ENCODE measurements around the gene APOLD1. TPM values are rescaled to one million over a fixed set of nuclear protein-coding genes. Genes with fewer than 3 reads are reported as not detected.
"Not testable (repeated sequence)": the region's sequence is repeated elsewhere in the genome, so short reads cannot be mapped to it uniquely, and the experiment has no call there.

The APOLD1 gene
- polyA plus RNA-seq, 6 donors from 2014 or later = 0.51 to 2.0 (median 1.1) TPM; not detected in 1

DNA sequence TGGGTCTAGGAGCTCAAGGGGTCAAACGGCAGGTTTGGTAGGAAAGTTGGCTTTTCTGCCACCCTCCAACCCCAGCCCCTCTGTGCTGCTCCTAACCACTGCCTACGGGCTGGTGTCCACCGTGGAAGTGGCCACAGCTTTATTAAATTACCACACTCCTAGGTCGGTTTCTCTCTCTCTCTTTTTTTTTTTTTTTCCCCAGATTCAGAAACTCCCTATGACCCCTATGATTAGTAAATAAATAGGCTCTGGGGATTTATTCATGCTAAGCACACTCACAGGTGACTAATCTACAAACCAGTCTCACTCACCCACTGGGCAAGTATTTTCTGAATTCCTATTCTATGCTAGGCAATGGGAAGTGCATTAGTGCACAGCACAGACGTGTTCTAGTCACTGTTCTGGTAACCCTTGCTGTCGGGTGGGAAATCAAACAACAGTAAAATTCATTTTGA, 19.0 kb downstream of the APOLD1 start:
- Mint-ChIP-seq H3K4me3 (peak overlapping the region in 1 of 8 donors; percentile 19), H3K9me3 (no peaks in the 10 kb centered on the region), H3K27me3 (no peaks in the 10 kb centered on the region), H3K4me1 (peaks cover 37 to 53% (median 52%) of the 10 kb centered on the region in 3 donors), H3K27ac (peak overlapping the region in 5 of 6 donors; percentile 57 to 100 (median 82)), H3K36me3 (no peaks in the 10 kb centered on the region)
- ATAC-seq (ENCODE audit: low read depth in 2 of 2) = no peak
- DNase-seq = no peak

DNA sequence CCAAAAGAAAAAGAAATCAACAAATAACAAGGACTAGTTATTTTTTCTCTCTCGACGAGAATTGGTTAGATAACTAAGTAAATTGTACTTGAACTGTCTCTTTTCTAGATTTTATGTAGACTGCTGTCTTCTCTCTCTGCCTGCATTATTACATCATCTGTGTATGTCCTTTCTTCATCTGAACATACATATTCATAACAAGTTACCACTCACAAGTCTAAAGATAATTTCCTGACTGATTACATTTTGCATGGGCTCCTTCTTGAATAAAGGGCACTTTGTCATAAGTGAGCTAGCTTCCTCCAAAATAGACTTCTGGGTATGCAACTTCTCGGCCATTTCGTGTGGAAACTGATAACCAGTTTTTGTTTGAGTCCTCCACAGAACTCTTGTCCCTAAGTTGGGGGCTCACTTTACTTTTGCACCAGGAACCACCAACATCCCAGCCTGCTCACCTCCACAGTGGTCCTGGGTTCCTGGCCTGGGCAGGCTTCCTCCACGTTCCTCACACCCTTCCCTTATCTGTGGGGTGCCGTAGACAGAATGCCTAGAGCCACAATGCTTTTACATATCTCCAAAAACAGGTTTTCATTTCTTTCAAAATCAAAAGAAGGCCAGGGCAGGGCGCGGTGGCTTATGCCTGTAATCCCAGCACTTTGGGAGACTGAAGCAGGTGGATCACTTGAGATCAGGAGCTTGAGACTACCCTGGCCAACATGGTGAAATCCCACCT, 21.5 kb downstream of the APOLD1 start:
- H3K4me1 Mint-ChIP-seq = peaks cover 41 to 57% (median 52%) of the 10 kb centered on the region in 3 donors
- H3K27me3 Mint-ChIP-seq = no peaks in the 10 kb centered on the region
- ATAC-seq (ENCODE audit: low read depth in 2 of 2) = no peak
- H3K27ac Mint-ChIP-seq = peak overlapping the region; percentile 98 to 100 (median 99)
- H3K9me3 Mint-ChIP-seq = no peaks in the 10 kb centered on the region
- H3K4me3 Mint-ChIP-seq = peak overlapping the region in 5 of 8 donors; percentile 29 to 78 (median 44)
- no peaks in the 10 kb centered on the region for H3K36me3 Mint-ChIP-seq
- no peak for DNase-seq

DNA sequence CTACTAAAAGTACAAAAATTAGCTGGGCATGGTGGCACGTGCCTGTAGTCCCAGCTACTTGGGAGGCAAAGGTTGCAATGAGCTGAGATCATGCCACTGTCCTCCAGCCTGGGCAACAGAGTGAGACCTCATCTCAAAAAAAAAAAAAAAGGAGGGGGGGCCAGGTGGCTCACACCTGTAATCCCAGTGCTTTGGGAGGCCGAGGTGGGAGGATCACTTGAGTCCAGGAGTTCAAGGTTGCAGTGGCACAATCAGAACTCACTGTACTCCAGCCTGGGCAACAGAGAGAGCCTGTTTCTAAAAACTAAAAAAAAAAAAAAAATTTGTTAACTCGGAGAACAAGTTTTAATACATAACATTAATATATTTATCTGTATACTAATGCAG, 22.1 kb downstream of the APOLD1 start:
- H3K36me3 Mint-ChIP-seq; DNase-seq; H3K9me3 Mint-ChIP-seq; ATAC-seq (ENCODE audit: low read depth in 2 of 2); H3K27me3 Mint-ChIP-seq: not testable (repeated sequence)
- H3K27ac Mint-ChIP-seq = peak overlapping the region; percentile 98 to 100 (median 99)
- H3K4me1 Mint-ChIP-seq = peaks cover 36 to 53% (median 46%) of the 10 kb centered on the region in 3 donors
- H3K4me3 Mint-ChIP-seq = peak overlapping the region in 5 of 8 donors; percentile 32 to 90 (median 47)

DNA sequence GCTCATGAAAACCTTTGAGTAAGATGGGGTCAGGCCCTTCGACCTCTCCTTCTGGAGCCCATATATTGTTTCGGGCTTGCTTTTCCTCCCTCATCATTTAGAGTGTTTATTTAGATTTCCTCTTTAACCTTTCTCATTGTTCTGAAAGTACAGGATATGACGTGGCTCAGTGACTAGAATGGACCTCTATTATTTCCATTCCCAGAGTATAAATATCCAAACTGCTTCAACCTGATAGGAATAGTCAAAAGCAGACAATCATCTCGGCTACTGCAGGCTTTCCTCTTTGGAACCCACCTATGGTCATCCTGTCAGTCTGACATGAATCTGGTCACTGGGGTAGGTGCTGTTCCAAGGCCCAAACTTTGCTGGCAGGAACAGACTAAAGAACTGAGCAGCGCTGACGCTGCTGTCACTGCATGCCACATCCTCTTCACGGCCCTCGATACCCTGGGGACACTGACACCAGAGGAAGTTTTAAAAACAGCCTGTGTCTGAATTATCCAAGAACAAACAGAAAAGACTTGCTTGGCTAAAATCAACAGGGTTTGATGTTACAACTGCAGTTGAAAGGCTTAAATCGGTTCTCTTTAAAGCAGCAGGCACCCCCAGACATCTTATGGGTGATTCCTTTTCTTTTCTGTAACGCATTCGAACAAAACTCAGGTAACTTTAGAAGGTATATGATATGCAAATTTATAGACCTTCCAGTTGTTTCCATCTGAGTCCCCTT, 22.7 kb downstream of the APOLD1 start:
- no peaks in the 10 kb centered on the region for H3K9me3 Mint-ChIP-seq
- peaks cover 39 to 58% (median 46%) of the 10 kb centered on the region in 3 donors for H3K4me1 Mint-ChIP-seq
- H3K36me3 Mint-ChIP-seq = no peaks in the 10 kb centered on the region
- H3K27me3 Mint-ChIP-seq = no peaks in the 10 kb centered on the region
- ATAC-seq (ENCODE audit: low read depth in 2 of 2) (peak; percentile 84 to 85), DNase-seq (peak; percentile 87)
- peak overlapping the region; percentile 98 to 100 (median 99) for H3K27ac Mint-ChIP-seq
- H3K4me3 Mint-ChIP-seq = peak overlapping the region; percentile 44 to 92 (median 80)

DNA sequence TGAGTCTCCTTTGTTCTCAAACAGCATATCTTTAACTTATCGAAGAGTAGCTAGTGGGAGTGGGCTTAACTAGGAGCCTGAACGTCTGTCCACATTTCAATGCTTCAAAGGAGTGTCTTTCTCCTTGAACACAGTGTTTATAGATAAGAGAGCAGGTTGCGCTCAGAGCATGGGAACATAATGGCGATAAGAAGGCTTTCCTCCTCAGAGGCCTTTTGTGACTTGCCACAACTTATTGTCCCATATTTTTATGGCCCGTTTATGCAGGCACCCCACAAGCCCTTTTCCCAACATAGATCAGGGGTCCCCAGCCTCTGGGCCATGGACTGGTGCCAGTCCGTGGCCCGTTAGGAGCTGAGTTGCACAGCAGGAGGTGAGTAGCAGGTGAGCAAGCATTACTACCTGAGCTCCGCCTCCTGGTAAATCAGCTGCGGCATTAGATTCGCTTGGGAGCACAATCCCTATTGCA, 25.1 kb downstream of the APOLD1 start:
- Mint-ChIP-seq H3K4me3 (no peak overlapping the region), H3K9me3 (no peaks in the 10 kb centered on the region), H3K36me3 (peaks cover 2 to 5% of the 10 kb centered on the region in 2 donors), H3K4me1 (peaks cover 53 to 68% (median 63%) of the 10 kb centered on the region in 3 donors), H3K27me3 (no peaks in the 10 kb centered on the region), H3K27ac (peak overlapping the region in 4 of 6 donors; percentile 38 to 98 (median 74))
- ATAC-seq (ENCODE audit: low read depth in 2 of 2) = no peak
- no peak for DNase-seq

DNA sequence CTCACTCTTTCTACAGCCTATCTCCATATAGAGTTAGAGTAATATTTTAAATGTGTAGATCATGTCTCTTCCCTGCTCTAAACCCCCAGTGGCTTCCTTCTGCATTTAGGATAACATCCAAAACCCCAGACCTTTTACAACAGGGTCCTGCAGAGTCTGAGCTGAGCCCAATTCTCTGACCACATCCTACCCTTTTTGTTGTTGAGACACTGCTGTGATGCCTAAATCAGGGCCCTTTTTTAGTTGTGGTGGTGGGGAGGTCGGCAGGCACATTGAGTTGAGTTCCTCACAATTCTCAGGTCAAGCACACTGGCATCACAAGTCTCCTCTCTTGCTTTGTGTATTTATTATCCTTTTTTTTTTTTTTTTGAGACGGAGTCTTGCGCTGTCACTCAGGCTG, 25.9 kb downstream of the APOLD1 start:
- Mint-ChIP-seq H3K4me3 (peak overlapping the region in 1 of 8 donors; percentile 16), H3K27me3 (no peaks in the 10 kb centered on the region), H3K9me3 (no peaks in the 10 kb centered on the region), H3K27ac (peak overlapping the region in 1 of 6 donors; percentile 80), H3K4me1 (peaks cover 55 to 69% (median 64%) of the 10 kb centered on the region in 3 donors), H3K36me3 (peaks cover 8 to 9% of the 10 kb centered on the region in 2 donors)
- no peak for DNase-seq
- no peak for ATAC-seq (ENCODE audit: low read depth in 2 of 2)

DNA sequence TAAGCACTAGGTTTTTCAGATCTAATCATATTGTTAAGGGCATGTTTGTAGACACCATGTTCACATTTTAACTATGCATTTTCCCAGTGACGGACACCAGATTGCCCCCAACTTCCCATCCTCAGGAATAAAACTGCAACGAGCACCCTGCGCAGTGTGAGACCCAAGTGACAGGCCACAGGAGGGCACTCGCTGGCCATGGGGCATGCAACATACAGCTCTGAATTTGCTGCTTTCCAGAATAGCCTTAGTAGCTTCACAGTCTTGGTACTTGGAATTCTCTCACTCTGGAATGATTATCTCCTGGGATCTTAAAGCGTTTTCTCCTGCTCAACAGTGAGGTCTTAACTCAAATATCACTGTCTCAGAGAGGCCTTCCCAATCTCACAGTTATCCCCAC, 26.7 kb downstream of the APOLD1 start:
- peaks cover 8 to 9% of the 10 kb centered on the region in 2 donors for H3K36me3 Mint-ChIP-seq
- peak overlapping the region in 1 of 6 donors; percentile 24 for H3K27ac Mint-ChIP-seq
- peak overlapping the region in 2 of 8 donors; percentile 73 to 97 for H3K4me3 Mint-ChIP-seq

DNA sequence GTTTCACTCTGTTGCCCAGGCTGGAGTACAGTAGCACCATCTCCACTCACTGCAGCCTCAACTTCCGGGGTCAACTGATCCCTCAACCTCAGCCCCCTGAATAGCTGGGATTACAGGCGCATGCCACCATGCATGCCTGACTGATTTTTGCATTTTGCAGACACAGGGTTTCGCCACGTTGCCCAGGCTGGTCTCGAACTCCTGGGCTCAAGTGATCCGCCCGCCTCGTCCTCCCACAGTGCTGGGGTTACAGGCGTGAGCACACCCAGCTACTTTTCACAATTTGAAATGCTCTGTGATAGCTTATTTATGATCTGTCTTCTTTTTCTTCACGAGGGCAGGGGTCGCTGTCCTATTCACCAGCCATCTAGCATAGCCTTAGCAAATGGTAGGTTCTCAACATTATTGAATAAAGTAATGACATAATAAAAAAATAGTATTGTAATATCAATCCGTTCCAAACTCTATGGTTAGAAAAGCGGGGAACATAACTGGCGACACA, 27.2 kb downstream of the APOLD1 start:
- Mint-ChIP-seq H3K36me3 (peaks cover 8 to 9% of the 10 kb centered on the region in 2 donors), H3K4me3 (peak overlapping the region; percentile 88 to 98 (median 95)), H3K4me1 (peaks cover 55 to 65% (median 57%) of the 10 kb centered on the region in 3 donors), H3K9me3 (no peaks in the 10 kb centered on the region), H3K27ac (peak overlapping the region in 5 of 6 donors; percentile 96 to 98 (median 98)), H3K27me3 (no peaks in the 10 kb centered on the region)
- ATAC-seq (ENCODE audit: low read depth in 2 of 2) (no peak), DNase-seq (no peak)

More for the DNA sequence above, 26.7 kb downstream of the APOLD1 start:
- no peak for DNase-seq
- H3K27me3 Mint-ChIP-seq = no peaks in the 10 kb centered on the region
- H3K9me3 Mint-ChIP-seq = no peaks in the 10 kb centered on the region
- no peak for ATAC-seq (ENCODE audit: low read depth in 2 of 2)
- H3K4me1 Mint-ChIP-seq = peaks cover 55 to 69% (median 60%) of the 10 kb centered on the region in 3 donors

DNA sequence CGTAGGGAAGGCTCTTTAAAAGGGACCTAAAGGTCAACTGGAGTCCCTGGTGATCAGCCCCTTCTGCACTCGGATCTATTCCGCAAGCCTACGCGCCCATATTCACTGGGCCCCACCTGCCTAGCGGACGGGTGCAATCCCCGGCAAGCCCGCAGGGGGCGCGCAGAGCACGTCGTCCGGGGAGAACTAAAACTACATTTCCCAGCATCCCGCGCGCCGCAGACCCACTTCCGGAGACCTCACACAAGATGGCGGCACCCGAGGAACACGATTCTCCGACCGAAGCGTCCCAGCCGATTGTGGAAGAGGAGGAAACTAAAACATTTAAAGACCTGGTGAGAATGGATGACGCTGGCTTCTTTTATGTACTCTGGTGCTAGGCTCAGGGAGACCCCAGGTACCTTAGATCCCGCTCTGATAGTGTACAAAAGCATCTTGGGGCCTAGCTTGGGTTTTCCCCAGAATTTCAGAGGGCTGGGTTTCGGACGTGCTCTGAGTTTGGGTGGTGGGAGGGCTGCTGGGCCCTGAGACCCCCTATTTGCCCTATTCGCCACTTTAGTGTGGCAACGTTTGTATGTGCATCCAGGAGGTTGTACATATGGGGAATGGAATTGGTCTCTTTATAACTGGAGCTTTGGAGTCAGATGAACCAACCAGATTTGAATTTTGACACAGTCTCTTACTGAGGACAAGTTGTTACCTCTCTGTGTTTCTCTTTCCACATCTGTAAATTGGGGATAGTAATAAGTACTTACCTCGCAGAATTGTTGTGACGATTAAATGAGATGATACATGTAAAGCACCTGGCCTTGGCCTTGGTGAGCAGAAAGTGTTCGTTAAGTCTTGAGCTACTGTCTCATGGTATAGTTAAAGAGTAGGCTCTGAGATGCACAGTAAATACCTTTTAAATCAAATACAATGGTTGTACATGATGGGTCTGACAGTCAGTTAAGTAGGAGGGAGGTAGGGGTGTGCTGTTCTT, 28.0 kb downstream of the APOLD1 start, which contains the start of gene DDX47:
TSS of gene DDX47 (plus strand) at position 227 of the 982 bp plus-strand sequence. CDS start at position 249, 22 bp downstream.
- Mint-ChIP-seq H3K36me3 (peaks cover 8 to 9% of the 10 kb centered on the region in 2 donors), H3K4me3 (peak within 1 kb of the TSS; percentile 88 to 98 (median 95)), H3K4me1 (peaks cover 51 to 66% (median 51%) of the 10 kb centered on the region in 3 donors), H3K27me3 (no peaks in the 10 kb centered on the region), H3K27ac (peak within 1 kb of the TSS; percentile 96 to 98 (median 98)), H3K9me3 (no peaks in the 10 kb centered on the region)
- peak; percentile 96 for DNase-seq
- ATAC-seq (ENCODE audit: low read depth in 2 of 2) = peak; percentile 61 to 64

DNA sequence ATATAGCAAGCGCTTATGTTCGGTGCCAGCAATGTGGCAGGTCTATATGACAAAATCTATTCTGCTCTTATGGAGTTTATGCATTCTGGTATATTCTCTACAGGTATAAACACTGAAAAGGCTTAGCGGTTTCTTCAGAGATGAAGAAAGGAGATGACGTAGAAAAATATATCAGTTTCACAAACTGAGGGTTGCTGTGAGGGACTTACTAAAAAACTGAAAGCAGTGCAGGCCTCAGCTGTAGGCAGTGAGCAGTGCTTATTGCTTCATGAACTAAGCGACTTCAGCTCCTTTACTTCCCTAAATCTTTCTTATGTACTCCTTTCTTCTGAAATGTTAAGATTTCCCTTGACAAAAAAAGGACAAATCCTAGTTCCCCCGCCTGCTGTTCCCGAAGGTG, 32.2 kb downstream of the APOLD1 start:
- no peaks in the 10 kb centered on the region for H3K27me3 Mint-ChIP-seq
- H3K36me3 Mint-ChIP-seq = peaks cover 16 to 28% of the 10 kb centered on the region in 2 donors
- peaks cover 47 to 66% (median 55%) of the 10 kb centered on the region in 3 donors for H3K4me1 Mint-ChIP-seq
- peak overlapping the region in 1 of 6 donors; percentile 32 for H3K27ac Mint-ChIP-seq
- DNase-seq = no peak
- H3K4me3 Mint-ChIP-seq = peak overlapping the region in 1 of 8 donors; percentile 35
- no peak for ATAC-seq (ENCODE audit: low read depth in 2 of 2)
- no peaks in the 10 kb centered on the region for H3K9me3 Mint-ChIP-seq

DNA sequence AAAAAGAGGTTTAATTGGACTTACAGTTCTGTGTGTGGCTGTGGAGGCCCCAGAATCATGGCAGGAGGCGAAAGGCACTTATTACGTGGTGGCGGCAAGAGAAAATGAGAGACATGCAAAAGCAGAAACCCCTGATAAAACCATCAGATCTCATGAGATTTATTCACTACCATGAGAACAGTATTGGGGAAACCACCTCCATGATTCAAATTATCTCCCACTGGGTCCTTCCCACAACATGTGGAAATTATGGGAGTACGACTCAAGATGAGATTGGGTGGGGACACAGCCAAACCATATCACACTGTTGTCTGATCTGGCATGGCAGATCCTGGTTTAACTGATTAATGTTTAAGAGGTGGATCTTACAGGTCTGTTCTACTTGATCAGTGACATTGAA, 33.2 kb downstream of the APOLD1 start:
- peaks cover 17 to 38% of the 10 kb centered on the region in 2 donors for H3K36me3 Mint-ChIP-seq
- no peak for ATAC-seq (ENCODE audit: low read depth in 2 of 2)
- no peak overlapping the region for H3K4me3 Mint-ChIP-seq
- no peak for DNase-seq
- no peaks in the 10 kb centered on the region for H3K27me3 Mint-ChIP-seq
- no peaks in the 10 kb centered on the region for H3K9me3 Mint-ChIP-seq
- H3K27ac Mint-ChIP-seq = peak overlapping the region in 2 of 6 donors; percentile 23 to 32
- H3K4me1 Mint-ChIP-seq = peaks cover 36 to 55% (median 44%) of the 10 kb centered on the region in 3 donors

DNA sequence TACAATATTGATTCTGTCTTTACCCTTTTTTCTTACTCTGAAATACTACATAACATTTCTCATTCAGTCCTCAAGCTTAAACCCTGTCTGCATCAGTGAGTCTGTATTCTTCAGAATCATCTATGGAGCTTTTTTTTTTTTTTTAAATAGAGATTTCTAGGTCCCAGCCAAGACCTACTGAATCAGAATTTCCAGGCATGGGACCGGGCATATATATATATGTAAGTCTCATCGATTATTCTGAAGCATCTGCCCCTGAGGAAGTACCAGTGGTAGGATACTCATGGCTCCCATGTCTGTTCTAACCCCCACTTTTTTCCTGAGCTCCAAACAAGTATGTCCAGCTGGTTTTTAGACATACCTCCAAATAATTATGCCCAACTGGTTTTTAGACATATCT, 33.8 kb downstream of the APOLD1 start:
- peaks cover 22 to 39% of the 10 kb centered on the region in 2 donors for H3K36me3 Mint-ChIP-seq
- no peaks in the 10 kb centered on the region for H3K9me3 Mint-ChIP-seq
- H3K4me3 Mint-ChIP-seq = no peak overlapping the region

More for the DNA sequence above, 33.8 kb downstream of the APOLD1 start:
- Mint-ChIP-seq H3K4me1 (peaks cover 31 to 50% (median 40%) of the 10 kb centered on the region in 3 donors), H3K27me3 (no peaks in the 10 kb centered on the region), H3K27ac (peak overlapping the region in 2 of 6 donors; percentile 32 to 84)
- ATAC-seq (ENCODE audit: low read depth in 2 of 2) (no peak), DNase-seq (no peak)
